A172 (cell line): ENCODE measurements around the gene CREBL2. TPM values are rescaled to one million over a fixed set of nuclear protein-coding genes. Genes with fewer than 3 reads are reported as not detected.
A peak's percentile ranks its signal among the peaks of the same experiment; 100 is the strongest.
"Not testable (repeated sequence)": the region's sequence is repeated elsewhere in the genome, so short reads cannot be mapped to it uniquely, and the experiment has no call there.

Experiments
- DNase-seq: peaks from one replicate; pipeline ENCODE4 v3.0.0-alpha.2; 2015; ENCODE audit warnings: low spot score
- total RNA-seq: library from RNA; depleted of rRNA; stranded (reverse); fragments of >200 nt; shearing (Covaris generic); gene quantifications from 2 replicates; pipeline ENCODE4 v1.2.3, GENCODE V29; 2014

CREBL2 gene
- total RNA-seq, 1 experiment from 2014 or later: 20.6 TPM

GRCh38 chr12:12635651-12636050 lies 24.0 kb downstream of the CREBL2 start:
- no peak for DNase-seq

GRCh38 chr12:12636641-12637040 lies 25.0 kb downstream of the CREBL2 start:
- DNase-seq: no peak

DNA sequence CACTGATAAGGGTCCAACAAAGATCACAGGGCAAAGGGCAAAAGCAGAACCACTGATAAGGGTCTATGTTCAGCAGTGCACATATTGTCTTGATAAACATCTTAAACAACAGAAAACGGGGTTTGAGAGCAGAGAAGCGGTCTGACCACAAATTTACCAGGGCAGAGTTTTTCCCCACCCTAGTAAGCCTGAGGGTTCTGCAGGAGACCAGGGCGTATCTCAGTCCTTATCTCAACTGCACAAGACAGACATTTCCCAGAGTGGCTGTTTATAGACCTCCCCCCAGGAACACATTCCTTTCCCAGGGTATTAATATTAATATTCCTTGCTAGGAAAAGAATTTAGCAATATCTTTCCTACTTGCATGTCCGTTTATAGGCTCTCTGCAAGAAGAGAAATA lies 28.3 kb downstream of the CREBL2 start:
- not testable (repeated sequence) for DNase-seq

GRCh38 chr12:12641650-12642049 lies 30.0 kb downstream of the CREBL2 start:
- no peak for DNase-seq

- no peak for DNase-seq
These were observed 31.2 kb downstream of the CREBL2 start for GRCh38 chr12:12642916-12643315.

GRCh38 chr12:12645485-12645884 lies 33.8 kb downstream of the CREBL2 start:
- DNase-seq: no peak

- DNase-seq: peak; percentile 6
These were observed 34.3 kb downstream of the CREBL2 start for GRCh38 chr12:12645968-12646367.

- DNase-seq: no peak
These were observed 34.9 kb downstream of the CREBL2 start for GRCh38 chr12:12646483-12647072.

DNA sequence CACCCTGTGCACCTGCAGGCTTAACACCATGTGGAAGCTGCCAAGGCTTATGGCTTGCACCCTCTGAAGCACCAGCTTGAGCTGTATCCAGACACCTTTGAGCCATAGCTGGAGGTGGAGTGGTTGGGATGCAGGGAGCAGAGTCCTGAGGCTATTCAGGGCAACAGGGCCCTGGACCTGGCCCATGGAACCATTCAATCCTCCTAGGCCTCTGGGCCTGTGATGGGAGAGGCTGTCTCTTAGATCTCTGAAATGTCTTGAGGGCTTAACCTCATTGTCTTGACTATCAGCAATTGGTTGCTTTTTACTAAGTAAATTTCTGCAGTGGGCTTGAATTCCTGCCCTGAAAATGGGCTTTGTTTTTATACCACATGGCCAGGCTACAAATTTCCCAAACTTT lies 36.6 kb downstream of the CREBL2 start:
- DNase-seq: no peak

DNA sequence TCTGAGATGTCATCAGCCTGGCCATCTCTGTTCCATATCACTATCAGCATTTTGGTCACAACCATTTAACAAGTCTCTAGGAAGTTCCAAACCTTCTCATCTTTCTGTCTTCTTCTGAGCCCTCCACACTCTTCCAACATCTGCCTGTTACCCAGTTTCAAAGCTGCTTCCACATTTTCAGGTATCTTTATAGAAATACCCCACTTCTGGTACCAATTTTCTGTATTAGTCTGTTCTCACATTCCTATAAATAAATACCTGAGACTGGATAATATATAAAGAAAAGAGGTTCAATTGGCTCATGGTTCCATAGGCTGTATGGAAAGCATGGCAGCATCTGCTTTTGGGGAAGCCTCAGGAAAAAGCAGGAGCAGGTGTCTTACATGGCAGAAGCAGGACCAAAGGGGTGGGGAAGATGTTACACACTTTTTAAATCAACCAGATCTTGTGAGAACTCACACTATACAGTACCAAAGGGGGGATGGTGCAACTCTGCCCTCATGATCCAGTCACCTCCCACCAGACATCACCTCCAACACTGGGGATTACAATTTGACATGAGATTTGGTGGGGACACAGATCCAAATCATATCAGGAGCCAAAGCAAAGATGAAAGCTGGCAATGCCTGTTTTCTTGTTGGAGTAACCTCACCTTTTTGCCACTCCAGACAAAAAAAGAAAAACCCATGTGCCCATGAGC lies 37.4 kb downstream of the CREBL2 start:
- no peak for DNase-seq

DNA sequence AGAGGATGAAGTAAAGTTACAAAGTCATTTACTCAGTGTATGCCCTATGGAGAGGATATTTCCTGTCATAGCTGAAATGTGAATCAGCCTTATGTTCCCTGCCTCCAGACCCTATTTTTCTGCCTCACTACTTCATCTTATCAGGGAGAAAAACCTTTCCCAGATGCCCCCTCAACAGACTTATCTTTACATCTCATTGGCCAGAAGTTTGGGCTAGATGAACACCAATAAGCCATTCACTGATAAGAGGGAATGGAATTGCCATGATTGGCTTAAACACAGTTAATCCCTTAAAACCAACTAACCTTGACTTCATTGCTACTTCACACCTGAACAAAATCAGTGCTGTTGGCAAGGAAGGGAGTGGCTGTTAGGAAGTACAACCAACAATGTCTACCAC lies 40.1 kb downstream of the CREBL2 start:
- DNase-seq: no peak

DNA sequence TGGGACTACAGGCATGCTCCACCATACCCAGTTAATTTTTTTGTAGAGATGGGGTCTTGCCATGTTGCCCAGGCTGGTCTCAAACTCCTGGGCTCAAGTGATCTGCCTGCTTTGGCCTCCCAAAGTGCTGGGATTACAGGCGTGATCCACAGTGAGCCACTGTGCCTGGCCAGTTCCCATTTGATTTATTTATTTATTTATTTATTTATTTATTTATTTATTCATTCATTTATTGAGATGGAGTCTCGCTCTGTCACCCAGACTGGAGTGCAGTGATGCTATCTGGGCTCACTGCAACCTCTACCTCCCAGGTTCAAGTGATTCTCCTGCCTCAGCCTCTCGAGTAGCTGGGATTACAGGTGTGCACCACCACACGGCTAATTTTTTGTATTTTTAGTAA lies 41.0 kb downstream of the CREBL2 start:
- not testable (repeated sequence) for DNase-seq

GRCh38 chr12:12653922-12654321 lies 42.2 kb downstream of the CREBL2 start:
- DNase-seq: no peak

DNA sequence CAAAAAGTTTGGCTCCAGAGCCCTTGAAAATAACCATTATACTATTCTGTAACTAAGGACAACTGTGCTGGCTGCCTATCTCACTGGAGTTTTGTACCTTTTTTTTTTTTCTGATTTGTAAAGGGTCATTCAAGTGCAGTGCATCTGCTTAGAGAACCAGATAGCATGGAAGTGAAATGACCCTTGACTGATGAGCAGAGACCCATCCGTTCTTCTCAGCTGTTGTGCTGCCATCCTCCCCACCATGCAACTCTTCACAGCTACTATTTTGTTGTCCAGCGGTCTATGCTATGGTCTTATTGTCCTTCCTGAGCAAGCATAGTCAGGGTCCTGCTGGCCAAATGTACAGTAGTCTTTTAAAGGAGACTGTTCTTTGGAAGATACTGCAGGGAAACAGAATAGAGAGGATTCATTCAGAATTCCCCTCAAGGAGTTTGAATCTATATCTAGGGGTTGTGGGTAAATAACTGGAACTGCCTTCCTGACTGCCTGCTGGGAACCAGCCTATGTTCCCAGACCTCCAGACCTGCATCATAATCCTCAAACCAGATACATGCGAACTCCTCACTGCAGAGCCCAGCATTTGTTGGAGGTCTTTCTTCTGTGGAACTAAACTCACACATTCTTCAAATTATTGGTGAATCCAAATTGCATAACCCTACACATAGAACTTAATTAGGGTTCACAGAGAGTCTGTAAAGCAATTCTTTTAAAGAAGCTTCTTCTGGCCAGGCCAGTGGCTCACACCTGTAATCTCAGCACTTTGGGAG lies 43.2 kb downstream of the CREBL2 start:
- no peak for DNase-seq

- DNase-seq: no peak
These were observed 48.5 kb downstream of the CREBL2 start for GRCh38 chr12:12660201-12660600.

DNA sequence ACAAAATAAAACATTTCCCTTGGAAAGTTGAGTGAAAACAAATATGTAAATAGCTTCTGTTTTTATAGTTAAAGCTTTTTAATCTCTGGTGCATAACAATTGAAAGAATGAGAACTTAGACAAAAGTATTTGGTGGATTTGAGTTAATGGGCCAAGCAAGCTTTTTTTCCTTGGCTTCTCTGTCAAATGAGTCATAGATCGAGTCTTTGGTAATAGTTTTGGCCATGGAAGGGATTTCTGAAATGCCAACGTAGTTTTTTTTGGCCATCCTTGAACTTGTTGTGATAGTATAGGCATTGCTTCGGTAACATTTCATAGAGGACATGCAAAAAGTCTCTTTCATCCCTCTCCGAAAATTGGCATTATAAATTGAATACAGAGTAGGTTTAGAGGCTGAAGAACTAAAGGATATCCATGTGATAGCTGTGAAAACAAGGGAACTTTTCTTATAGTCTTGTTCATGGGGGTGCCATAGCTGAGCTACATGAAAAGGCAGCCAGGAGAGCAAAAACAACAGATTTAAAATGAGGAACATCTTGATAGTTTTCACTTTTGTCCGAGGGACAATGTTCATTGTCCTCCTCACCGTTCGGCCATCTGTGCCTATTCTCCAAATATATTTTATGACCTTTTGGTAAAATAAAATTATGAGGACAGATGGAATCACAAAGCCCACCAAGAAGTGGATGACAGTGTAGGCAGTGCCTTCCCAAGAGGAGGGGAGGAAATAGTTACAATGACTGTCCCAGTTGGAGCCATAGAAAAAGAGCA lies 49.6 kb downstream of the CREBL2 start:
- DNase-seq: no peak

DNA sequence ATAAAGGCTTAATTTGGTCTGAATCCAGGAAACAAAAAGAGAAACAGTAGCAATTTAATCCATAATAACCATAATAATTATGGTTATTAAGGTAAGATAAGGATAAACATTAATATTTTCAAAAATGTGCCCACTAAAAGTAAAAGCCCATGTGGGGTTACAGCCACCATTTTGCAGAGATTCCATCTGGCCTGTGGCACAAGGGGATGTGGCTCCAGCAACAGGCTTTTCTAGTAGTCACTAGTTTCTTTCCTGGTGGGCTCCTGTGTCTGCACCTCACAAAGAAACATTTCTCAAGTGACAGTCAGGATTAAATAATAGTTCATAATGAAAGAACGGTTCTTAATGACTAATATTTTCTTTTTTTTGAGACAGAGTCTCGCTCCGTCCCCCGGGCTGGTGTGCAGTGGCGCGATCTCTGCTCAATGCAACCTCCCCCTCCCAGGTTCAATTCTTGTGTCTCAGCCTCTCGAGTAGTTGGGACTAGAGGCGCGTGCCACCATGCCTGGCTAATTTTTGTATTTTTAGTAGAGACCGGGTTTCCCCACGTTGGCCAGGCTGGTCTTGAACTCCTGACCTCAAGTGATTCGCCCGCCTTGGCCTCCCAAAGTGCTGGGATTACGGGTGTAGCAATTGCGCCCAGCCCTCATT lies 52.1 kb downstream of the CREBL2 start:
- no peak for DNase-seq

DNA sequence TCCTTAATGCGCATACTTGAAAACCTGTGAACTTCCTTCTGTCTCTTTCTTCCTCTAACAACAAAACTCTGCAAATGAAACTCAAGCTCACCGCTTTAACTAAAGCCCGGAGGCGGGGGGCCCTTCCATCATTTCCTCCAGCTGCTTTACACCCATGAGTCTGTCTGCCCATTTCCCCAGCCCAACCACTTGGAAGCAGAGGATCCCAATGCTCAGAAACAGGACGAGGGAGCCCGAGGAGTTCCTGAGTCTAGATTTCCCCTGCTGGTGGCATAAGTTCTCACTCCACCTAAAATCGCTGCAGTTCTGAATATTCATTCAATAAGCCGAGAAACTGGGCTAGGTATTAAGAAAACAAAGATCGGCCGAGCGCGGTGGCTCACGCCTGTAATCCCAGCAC lies 53.5 kb downstream of the CREBL2 start:
- DNase-seq: no peak

DNA sequence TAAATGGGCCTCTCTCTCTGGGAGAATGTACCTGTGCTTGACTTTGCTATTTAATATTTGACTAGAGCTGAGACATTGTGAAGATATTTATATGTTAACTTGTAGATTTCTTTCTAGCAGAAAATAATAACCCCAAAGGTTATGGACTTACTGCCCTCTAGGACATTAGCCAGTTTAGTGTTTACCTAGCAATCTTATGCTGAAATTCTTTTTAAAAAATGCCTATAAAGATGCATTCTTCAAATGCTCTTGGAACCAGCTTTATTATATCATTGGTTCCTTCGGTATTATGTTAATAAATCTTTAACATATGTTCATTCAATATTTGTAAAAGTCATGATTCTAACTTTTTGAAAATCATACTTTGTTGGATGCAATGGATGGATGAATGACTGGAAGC lies 56.3 kb downstream of the CREBL2 start:
- DNase-seq: no peak

- DNase-seq: no peak
These were observed 57.3 kb downstream of the CREBL2 start for GRCh38 chr12:12669020-12669419.

DNA sequence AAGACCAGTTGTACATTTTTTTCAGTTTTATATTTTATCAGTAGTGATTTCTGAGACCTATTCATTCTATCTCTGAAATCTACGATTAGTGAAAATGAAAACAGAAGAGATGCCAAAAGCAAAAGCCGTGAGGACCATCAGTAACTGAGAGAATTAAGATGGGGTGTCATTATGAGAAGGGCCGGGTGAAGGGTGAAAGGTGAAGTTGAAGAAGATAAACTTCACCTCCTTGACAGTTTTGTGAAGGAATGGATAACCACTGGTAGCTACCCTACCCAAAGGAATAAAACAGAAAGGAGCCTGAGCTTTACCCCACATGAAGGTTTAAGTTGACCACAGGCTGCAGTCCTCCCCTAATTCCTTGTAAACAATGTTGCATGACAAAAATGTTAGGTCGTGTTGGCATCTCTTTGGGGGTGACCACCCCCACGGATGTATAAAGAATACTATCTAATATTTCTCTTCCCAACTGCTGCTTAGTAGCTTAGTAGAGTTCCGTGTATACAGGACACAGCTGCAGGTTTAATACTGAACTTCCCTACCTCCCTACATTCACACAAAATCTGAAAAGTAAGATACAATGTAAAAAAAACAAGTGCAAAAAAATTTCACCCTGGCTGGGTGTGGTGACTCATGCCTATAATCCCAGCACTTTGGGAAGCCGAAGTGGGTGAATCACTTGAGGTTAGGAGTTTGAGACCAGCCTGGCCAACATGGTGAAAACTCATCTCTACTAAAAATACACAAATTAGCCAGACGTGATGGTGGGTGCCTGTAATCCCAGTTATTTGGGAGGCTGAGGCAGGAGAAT lies 60.4 kb downstream of the CREBL2 start:
- DNase-seq: peak; percentile 27
